ENCODE results near the gene SELENBP1. TPM values are rescaled to one million over a fixed set of nuclear protein-coding genes. Genes with fewer than 3 reads are reported as not detected.
"Not testable (repeated sequence)": the region's sequence is repeated elsewhere in the genome, so short reads cannot be mapped to it uniquely, and the experiment has no call there.

Gene SELENBP1
- total RNA-seq, 1 donor from 2014 or later: 10.2 TPM

DNA sequence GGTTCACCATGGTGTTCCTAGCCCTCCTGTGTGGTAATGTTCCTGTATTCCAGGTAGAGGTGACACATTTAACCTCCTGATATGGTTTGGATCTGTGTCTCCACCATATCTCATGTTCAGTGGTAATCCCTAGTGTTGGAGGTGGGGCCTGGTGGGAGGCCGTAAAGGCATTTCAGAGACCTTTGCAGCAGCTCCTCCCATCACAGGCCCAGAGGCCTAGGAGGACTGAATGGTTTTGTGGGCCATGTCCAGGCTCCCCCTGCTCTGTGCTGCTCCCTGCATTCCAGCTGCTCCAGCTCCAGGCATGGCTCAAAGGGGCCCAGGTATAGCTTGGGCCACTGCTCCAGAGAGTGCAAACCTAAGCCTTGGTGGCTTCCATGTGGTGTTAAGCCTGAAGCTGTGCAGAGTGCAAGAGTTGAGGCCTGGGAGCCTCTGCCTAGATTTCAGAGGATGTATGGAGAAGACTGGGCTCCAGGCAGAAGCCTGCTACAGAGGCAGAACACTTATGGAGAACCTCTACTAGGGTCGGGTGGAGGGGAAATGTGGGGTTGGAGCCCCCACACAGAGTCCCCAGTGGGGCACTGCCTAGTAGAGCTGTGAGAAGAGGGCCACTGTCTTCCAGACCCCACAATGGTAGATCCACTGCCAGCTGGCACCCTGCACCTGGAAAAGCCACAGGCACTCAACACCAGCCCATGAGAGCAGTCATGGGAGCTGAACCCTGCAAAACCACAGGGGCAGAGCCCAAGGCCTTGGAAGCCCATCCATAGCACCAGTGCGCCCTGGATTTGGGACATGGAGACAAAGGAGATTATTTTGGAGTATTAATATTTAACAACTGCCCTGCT is 10.0 kb downstream of the SELENBP1 start:
- Mint-ChIP-seq H3K36me3 (ENCODE audit: unreplicated experiment) (peaks cover 2% of the 10 kb centered on the region), H3K4me3 (ENCODE audit: unreplicated experiment) (no peak overlapping the region), H3K9me3 (ENCODE audit: unreplicated experiment) (peaks cover 6% of the 10 kb centered on the region), H3K27ac (ENCODE audit: unreplicated experiment) (no peak overlapping the region), H3K27me3 (ENCODE audit: unreplicated experiment) (no peaks in the 10 kb centered on the region), H3K4me1 (ENCODE audit: unreplicated experiment) (no peaks in the 10 kb centered on the region)
- DNase-seq (ENCODE audit: extremely low spot score, unreplicated experiment): no peak
- no peak for TF ChIP-seq CTCF (IDR thresholded peaks at IDR 0.05)

DNA sequence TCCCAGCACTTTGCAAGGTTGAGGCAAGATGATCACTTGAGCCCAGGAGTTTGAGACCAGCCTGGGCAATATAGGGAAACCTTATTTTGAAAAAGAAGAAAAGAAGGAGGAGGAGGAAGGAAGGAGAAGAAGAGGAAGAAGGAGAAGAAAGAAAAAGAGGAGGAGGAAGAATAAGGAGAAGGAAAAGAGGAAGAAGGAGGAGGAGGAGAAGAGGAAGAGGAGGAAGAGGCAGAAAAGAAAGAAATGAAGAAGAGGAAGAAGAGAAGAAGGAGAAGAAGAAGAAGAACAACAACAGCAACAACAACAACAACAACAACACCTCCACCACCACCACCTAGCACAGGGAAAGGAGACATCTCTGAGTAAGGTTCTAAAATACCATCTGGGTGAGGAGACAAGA is 10.6 kb downstream of the SELENBP1 start:
- DNase-seq (ENCODE audit: extremely low spot score, unreplicated experiment): no peak
- Mint-ChIP-seq H3K36me3 (ENCODE audit: unreplicated experiment) (peaks cover 2% of the 10 kb centered on the region), H3K4me1 (ENCODE audit: unreplicated experiment) (no peaks in the 10 kb centered on the region), H3K27me3 (ENCODE audit: unreplicated experiment) (no peaks in the 10 kb centered on the region), H3K27ac (ENCODE audit: unreplicated experiment) (no peak overlapping the region), H3K4me3 (ENCODE audit: unreplicated experiment) (no peak overlapping the region), H3K9me3 (ENCODE audit: unreplicated experiment) (peaks cover 6% of the 10 kb centered on the region)
- TF ChIP-seq CTCF (IDR thresholded peaks at IDR 0.05): no peak

DNA sequence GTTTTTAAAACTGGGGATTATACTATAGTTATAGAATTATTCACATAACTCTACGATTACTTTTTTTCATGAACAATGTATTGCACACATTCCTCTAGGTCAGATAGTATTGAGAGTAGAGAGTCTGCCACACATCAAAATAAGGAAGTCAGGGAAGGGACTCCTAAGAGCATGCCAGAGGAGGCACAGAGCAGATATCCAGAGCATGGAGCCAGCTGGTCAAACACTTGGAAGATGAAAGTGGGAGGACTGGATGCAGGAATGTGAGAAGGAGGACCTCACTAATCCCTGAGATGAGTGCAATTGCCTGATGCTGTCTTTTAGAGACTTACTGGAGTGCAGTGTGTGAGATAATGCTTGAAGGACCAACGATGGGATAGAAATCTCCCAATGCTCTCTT is 15.8 kb downstream of the SELENBP1 start:
- Mint-ChIP-seq H3K27me3 (ENCODE audit: unreplicated experiment) (no peaks in the 10 kb centered on the region), H3K4me3 (ENCODE audit: unreplicated experiment) (no peak overlapping the region), H3K27ac (ENCODE audit: unreplicated experiment) (no peak overlapping the region), H3K36me3 (ENCODE audit: unreplicated experiment) (no peaks in the 10 kb centered on the region), H3K4me1 (ENCODE audit: unreplicated experiment) (no peaks in the 10 kb centered on the region), H3K9me3 (ENCODE audit: unreplicated experiment) (no peaks in the 10 kb centered on the region)
- no peak for DNase-seq (ENCODE audit: extremely low spot score, unreplicated experiment)
- TF ChIP-seq CTCF (IDR thresholded peaks at IDR 0.05): no peak

DNA sequence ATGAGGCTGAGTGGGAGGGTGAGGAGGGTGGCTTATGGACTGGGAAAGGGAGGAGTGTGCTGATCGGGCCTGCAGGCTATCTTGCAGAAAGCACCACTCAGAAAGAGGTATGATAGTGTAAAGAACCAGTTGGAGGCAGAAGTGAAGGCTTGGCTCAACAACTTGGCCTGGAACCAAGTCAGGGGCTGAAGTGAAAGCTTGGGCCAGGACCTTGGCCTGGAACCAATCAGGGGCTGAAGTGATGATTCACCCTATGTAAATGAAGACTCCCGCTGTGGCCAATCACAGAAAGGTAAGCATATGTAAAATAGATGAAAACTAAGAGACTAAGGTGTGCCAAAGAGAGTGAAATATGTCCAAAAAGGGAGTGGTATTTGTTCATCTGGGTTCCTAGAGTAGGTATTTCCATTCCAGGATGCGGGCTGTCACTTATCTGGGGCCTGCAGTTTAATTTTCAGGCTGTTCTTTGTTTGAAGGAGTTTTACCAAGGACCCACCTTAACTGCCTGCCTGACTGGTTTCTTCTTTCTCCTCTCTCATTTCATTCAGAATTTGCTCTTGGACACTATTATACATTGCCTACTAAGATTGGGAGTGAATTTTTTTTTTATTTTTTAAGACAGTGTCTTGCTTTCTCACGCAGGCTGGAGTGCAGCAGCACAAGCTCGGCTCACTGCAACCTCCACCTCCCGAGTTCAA is 20.3 kb downstream of the SELENBP1 start:
- Mint-ChIP-seq H3K9me3 (ENCODE audit: unreplicated experiment) (no peaks in the 10 kb centered on the region), H3K36me3 (ENCODE audit: unreplicated experiment) (no peaks in the 10 kb centered on the region), H3K27me3 (ENCODE audit: unreplicated experiment) (no peaks in the 10 kb centered on the region), H3K27ac (ENCODE audit: unreplicated experiment) (no peak overlapping the region), H3K4me3 (ENCODE audit: unreplicated experiment) (no peak overlapping the region), H3K4me1 (ENCODE audit: unreplicated experiment) (peaks cover 7% of the 10 kb centered on the region)
- no peak for TF ChIP-seq CTCF (IDR thresholded peaks at IDR 0.05)
- DNase-seq (ENCODE audit: extremely low spot score, unreplicated experiment): no peak

- not testable (repeated sequence) for H3K27me3 Mint-ChIP-seq (ENCODE audit: unreplicated experiment); H3K4me3 Mint-ChIP-seq (ENCODE audit: unreplicated experiment); H3K36me3 Mint-ChIP-seq (ENCODE audit: unreplicated experiment); DNase-seq (ENCODE audit: extremely low spot score, unreplicated experiment); H3K9me3 Mint-ChIP-seq (ENCODE audit: unreplicated experiment); H3K27ac Mint-ChIP-seq (ENCODE audit: unreplicated experiment)
- H3K4me1 Mint-ChIP-seq (ENCODE audit: unreplicated experiment): peaks cover 17% of the 10 kb centered on the region
Observed at GRCh38 chr1:151350323-151350722, 22.2 kb downstream of the SELENBP1 start.

Data from osteocyte (in vitro differentiated cells).